ENCODE data around the gene IFNE. TPM values are rescaled to one million over a fixed set of nuclear protein-coding genes. Genes with fewer than 3 reads are reported as not detected.

Gene IFNE
- total RNA-seq, 1 donor from 2014 or later = 0.16 TPM

DNA sequence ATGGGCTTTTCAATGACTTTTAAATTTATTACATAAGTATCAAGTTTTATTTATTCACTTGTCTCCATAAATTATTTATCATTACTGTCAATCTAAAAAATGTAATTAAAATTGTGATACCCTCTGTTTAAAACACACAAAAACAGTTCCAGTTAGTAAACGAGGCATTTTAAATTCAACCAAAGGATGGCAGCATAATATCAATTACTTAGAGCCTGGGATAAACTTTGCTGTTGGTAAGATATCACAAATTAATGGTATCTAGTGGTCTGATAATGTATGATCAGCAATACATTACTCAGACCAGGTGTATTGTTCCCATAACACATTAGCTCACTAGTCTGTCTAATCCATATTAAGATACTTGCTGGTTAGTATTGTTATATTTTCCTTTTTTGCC is 9.6 kb upstream of the IFNE start:
- TF ChIP-seq, protein P1, sequence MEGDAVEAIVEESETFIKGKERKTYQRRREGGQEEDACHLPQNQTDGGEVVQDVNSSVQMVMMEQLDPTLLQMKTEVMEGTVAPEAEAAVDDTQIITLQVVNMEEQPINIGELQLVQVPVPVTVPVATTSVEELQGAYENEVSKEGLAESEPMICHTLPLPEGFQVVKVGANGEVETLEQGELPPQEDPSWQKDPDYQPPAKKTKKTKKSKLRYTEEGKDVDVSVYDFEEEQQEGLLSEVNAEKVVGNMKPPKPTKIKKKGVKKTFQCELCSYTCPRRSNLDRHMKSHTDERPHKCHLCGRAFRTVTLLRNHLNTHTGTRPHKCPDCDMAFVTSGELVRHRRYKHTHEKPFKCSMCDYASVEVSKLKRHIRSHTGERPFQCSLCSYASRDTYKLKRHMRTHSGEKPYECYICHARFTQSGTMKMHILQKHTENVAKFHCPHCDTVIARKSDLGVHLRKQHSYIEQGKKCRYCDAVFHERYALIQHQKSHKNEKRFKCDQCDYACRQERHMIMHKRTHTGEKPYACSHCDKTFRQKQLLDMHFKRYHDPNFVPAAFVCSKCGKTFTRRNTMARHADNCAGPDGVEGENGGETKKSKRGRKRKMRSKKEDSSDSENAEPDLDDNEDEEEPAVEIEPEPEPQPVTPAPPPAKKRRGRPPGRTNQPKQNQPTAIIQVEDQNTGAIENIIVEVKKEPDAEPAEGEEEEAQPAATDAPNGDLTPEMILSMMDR (conservative IDR thresholded peaks at IDR 0.05) = no peak
- Mint-ChIP-seq H3K9me3 (no peaks in the 10 kb centered on the region), H3K36me3 (ENCODE audit: low read depth) (no peaks in the 10 kb centered on the region), H3K27me3 (ENCODE audit: low read depth) (no peaks in the 10 kb centered on the region), H3K27ac (ENCODE audit: unreplicated experiment) (no peak overlapping the region), H3K4me1 (no peaks in the 10 kb centered on the region), H3K4me3 (no peak overlapping the region)
- no peak for DNase-seq (ENCODE audit: low read depth, low spot score)

DNA sequence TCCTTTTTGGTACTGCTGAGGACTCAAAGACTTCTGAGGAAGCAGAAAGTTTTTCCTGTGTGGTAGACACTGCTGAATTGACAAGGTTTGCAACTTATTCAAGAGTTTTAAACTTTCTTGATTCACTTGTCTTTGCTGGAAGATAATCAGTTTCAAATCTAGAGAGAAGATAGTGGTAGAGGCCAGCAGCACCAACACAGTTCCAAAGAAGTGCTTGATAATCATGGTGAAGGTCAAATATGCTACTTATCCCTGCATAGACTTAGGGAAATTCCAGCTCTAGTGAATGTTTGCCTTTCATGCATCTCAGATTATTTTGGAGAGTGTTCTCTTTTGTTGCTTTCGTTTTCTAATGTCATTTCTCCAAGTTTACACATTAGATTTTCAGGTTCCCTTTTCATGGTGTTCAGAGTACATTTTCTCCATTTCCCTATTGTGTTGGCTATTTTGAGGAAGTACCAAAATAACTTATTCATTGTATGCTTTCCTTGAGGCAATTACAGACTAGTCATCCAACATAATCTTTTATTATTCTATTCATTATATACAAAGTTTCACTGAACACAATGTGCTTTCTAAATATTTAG is 550 bp downstream of the IFNE start:
- Mint-ChIP-seq H3K36me3 (ENCODE audit: low read depth) (peaks cover 4% of the 10 kb centered on the region), H3K27me3 (ENCODE audit: low read depth) (no peaks in the 10 kb centered on the region), H3K4me1 (no peaks in the 10 kb centered on the region), H3K9me3 (peaks cover 7% of the 10 kb centered on the region), H3K27ac (ENCODE audit: unreplicated experiment) (no peak overlapping the region), H3K4me3 (no peak overlapping the region)
- TF ChIP-seq, protein P1 (conservative IDR thresholded peaks at IDR 0.05) = no peak
- no peak for DNase-seq (ENCODE audit: low read depth, low spot score)

DNA sequence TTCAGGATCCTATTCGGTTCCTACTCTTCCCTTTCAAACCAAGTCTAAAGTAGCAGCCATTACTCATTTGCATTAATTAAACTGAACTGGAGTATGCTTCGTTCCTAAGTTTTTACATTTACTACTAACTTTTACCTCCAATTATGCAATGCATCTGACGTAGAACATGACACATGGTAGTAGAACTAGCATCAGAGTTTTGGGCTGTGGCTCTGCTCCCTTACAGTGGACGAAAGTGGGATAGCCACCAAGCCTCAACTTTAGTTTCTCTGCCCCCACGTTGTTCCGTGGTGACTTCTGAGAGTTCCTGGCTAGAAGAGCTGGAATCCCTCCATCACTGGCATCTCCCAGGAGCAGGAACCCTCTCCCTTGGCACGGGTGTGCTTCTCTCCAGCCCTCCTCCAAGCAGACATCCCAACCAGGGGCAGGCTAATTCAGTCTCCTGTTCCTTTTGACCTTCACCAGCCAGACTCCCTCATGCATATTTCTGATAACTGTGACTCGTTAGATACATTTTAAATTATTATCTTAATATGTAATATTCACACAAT is 2.9 kb downstream of the IFNE start:
- Mint-ChIP-seq H3K4me1 (no peaks in the 10 kb centered on the region), H3K27ac (ENCODE audit: unreplicated experiment) (no peak overlapping the region), H3K9me3 (no peaks in the 10 kb centered on the region), H3K4me3 (no peak overlapping the region), H3K27me3 (ENCODE audit: low read depth) (no peaks in the 10 kb centered on the region), H3K36me3 (ENCODE audit: low read depth) (no peaks in the 10 kb centered on the region)
- no peak for DNase-seq (ENCODE audit: low read depth, low spot score)
- TF ChIP-seq, protein P1 (conservative IDR thresholded peaks at IDR 0.05) = no peak

DNA sequence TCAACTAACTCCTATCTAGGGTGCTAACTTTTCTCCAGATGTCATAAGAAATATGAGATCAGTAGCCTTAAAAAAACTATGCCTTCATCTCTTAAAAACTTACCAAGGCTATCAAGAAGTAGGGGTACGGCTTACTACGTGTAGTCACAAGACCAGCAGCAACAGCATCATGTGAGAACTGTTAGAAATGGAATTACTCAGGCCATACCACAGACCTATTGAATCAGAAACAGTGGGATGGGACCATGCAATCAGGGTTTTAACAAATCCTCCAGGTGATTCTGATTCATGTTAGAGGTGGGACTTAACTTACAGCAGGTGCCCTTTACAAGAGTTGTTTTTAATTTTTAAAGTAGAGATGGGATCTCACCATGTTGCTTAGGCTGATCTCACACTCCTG is 4.6 kb downstream of the IFNE start:
- DNase-seq (ENCODE audit: low read depth, low spot score) = no peak
- no peak overlapping the region for H3K4me3 Mint-ChIP-seq
- H3K9me3 Mint-ChIP-seq = no peaks in the 10 kb centered on the region
- H3K27me3 Mint-ChIP-seq (ENCODE audit: low read depth) = no peaks in the 10 kb centered on the region
- no peaks in the 10 kb centered on the region for H3K4me1 Mint-ChIP-seq
- no peaks in the 10 kb centered on the region for H3K36me3 Mint-ChIP-seq (ENCODE audit: low read depth)
- TF ChIP-seq, protein P1 (conservative IDR thresholded peaks at IDR 0.05) = no peak
- no peak overlapping the region for H3K27ac Mint-ChIP-seq (ENCODE audit: unreplicated experiment)

DNA sequence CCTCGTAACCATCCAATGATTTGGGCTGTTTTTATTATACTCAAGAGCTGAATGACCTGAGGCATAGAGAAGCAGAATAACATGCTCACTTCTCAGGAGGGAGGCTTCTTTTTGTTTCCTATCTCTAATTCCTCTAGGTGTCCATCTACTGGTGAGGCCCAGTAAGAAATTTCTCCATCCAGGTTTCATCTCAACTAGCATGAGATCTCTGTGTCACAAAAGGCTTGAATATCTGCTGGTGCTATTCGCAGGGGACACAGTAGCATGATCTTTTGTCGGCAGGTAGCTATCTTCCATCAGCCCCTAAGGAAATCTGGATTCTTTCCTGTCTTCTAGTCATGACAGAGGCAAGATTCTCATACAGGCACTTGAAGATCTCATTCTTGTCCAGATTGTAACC is 8.9 kb downstream of the IFNE start:
- Mint-ChIP-seq H3K9me3 (no peaks in the 10 kb centered on the region), H3K4me1 (peaks cover 5% of the 10 kb centered on the region)
- TF ChIP-seq, protein P1 (conservative IDR thresholded peaks at IDR 0.05) = no peak

More for the DNA sequence above, 8.9 kb downstream of the IFNE start:
- Mint-ChIP-seq H3K27me3 (ENCODE audit: low read depth) (no peaks in the 10 kb centered on the region), H3K36me3 (ENCODE audit: low read depth) (no peaks in the 10 kb centered on the region), H3K27ac (ENCODE audit: unreplicated experiment) (no peak overlapping the region), H3K4me3 (no peak overlapping the region)
- no peak for DNase-seq (ENCODE audit: low read depth, low spot score)

Measured in neural crest cell (in vitro differentiated cells).